ENCODE measurements around the gene ADGRG6.
"Not testable (repeated sequence)": the region's sequence is repeated elsewhere in the genome, so short reads cannot be mapped to it uniquely, and the experiment has no call there.

Gene ADGRG6

GRCh38 chr6:142413111-142413510 lies 111.3 kb downstream of the ADGRG6 start:
- no peak for DNase-seq
- no peak for TF ChIP-seq POLR2A (IDR thresholded peaks at IDR 0.05; ENCODE audit: low read length)
- TF ChIP-seq GATA1 (IDR thresholded peaks at IDR 0.05; ENCODE audit: low read depth, low read length), result no peak

GRCh38 chr6:142414462-142415250 lies 112.8 kb downstream of the ADGRG6 start:
- no peak for DNase-seq
- TF ChIP-seq GATA1 (IDR thresholded peaks at IDR 0.05; ENCODE audit: low read depth, low read length), result no peak
- no peak for TF ChIP-seq POLR2A (IDR thresholded peaks at IDR 0.05; ENCODE audit: low read length)

- DNase-seq, result no peak
- TF ChIP-seq POLR2A (IDR thresholded peaks at IDR 0.05; ENCODE audit: low read length) (no peak), GATA1 (IDR thresholded peaks at IDR 0.05; ENCODE audit: low read depth, low read length) (no peak)
Observed at GRCh38 chr6:142416179-142416578, 114.4 kb downstream of the ADGRG6 start.

- no peak for TF ChIP-seq GATA1 (IDR thresholded peaks at IDR 0.05; ENCODE audit: low read depth, low read length)
- no peak for TF ChIP-seq POLR2A (IDR thresholded peaks at IDR 0.05; ENCODE audit: low read length)
- no peak for DNase-seq
Observed at GRCh38 chr6:142416686-142417085, 114.9 kb downstream of the ADGRG6 start.

GRCh38 chr6:142417331-142417750 lies 115.5 kb downstream of the ADGRG6 start:
- no peak for DNase-seq
- TF ChIP-seq GATA1 (IDR thresholded peaks at IDR 0.05; ENCODE audit: low read depth, low read length), result no peak
- no peak for TF ChIP-seq POLR2A (IDR thresholded peaks at IDR 0.05; ENCODE audit: low read length)

GRCh38 chr6:142419071-142419470 lies 117.3 kb downstream of the ADGRG6 start:
- TF ChIP-seq POLR2A (IDR thresholded peaks at IDR 0.05; ENCODE audit: low read length), result no peak
- TF ChIP-seq GATA1 (IDR thresholded peaks at IDR 0.05; ENCODE audit: low read depth, low read length), result no peak
- DNase-seq, result no peak

GRCh38 chr6:142420802-142421201 lies 119.0 kb downstream of the ADGRG6 start:
- TF ChIP-seq GATA1 (IDR thresholded peaks at IDR 0.05; ENCODE audit: low read depth, low read length) (no peak), POLR2A (IDR thresholded peaks at IDR 0.05; ENCODE audit: low read length) (no peak)
- no peak for DNase-seq

GRCh38 chr6:142421285-142422117 lies 119.7 kb downstream of the ADGRG6 start:
- no peak for DNase-seq

GRCh38 chr6:142426444-142427132 lies 124.8 kb downstream of the ADGRG6 start:
- not testable (repeated sequence) for DNase-seq

More at GRCh38 chr6:142421285-142422117, 119.7 kb downstream of the ADGRG6 start:
- no peak for TF ChIP-seq GATA1 (IDR thresholded peaks at IDR 0.05; ENCODE audit: low read depth, low read length)
- no peak for TF ChIP-seq POLR2A (IDR thresholded peaks at IDR 0.05; ENCODE audit: low read length)

- DNase-seq, result not testable (repeated sequence)
Observed at GRCh38 chr6:142428468-142428867, 126.7 kb downstream of the ADGRG6 start.

GRCh38 chr6:142429195-142429594 lies 127.4 kb downstream of the ADGRG6 start:
- TF ChIP-seq POLR2A (IDR thresholded peaks at IDR 0.05; ENCODE audit: low read length), result no peak
- TF ChIP-seq GATA1 (IDR thresholded peaks at IDR 0.05; ENCODE audit: low read depth, low read length), result no peak
- no peak for DNase-seq

GRCh38 chr6:142433419-142433818 lies 131.6 kb downstream of the ADGRG6 start:
- DNase-seq, result no peak
- TF ChIP-seq POLR2A (IDR thresholded peaks at IDR 0.05; ENCODE audit: low read length) (no peak), GATA1 (IDR thresholded peaks at IDR 0.05; ENCODE audit: low read depth, low read length) (no peak)

GRCh38 chr6:142438898-142439297 lies 137.1 kb downstream of the ADGRG6 start:
- DNase-seq, result no peak
- TF ChIP-seq POLR2A (IDR thresholded peaks at IDR 0.05; ENCODE audit: low read length), result no peak
- TF ChIP-seq GATA1 (IDR thresholded peaks at IDR 0.05; ENCODE audit: low read depth, low read length), result no peak

GRCh38 chr6:142440600-142441293 lies 138.9 kb downstream of the ADGRG6 start:
- no peak for DNase-seq
- no peak for TF ChIP-seq GATA1 (IDR thresholded peaks at IDR 0.05; ENCODE audit: low read depth, low read length)
- TF ChIP-seq POLR2A (IDR thresholded peaks at IDR 0.05; ENCODE audit: low read length), result no peak
